ENCODE results near the gene PLK4.
"Not testable (repeated sequence)": the region's sequence is repeated elsewhere in the genome, so short reads cannot be mapped to it uniquely, and the experiment has no call there.

The PLK4 gene

DNA sequence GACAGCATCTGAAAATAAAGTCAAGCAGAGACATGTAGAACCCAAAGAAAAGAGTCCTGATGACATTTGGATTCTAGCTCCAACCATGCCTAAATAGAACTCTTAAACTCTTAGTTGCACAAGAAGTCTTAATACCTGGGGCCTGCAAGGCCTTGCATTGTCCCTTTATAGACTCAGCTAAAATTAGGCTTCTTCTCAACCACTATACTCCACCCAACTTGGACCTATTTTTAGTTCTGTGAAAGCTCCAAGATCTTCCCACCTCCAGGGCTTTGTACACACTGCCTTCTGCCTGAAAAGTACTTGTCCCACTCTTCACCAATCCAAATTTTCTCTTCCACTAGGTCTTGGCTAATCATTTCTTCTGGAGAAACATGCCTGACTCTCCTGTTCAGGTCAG, 36.5 kb downstream of the PLK4 start:
- no peak for DNase-seq

DNA sequence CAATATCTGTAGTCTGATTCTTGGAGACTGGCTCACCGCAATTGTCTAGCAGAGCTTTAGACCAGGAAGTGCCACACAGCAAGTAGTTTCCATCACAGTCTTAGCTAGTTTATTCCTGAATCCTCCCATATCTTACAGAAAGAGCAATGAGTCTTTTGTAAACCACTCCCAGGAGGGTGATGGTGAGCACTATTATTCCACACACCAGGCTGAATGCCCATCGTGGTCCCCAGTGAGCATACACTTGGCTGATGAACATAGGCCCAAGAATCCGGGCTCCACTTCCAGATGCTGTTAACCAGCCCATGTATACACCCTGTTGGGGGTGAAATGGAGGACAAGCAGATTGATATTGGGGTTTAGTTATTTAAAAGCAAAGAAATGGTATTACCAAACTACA, 39.8 kb downstream of the PLK4 start:
- no peak for DNase-seq

DNA sequence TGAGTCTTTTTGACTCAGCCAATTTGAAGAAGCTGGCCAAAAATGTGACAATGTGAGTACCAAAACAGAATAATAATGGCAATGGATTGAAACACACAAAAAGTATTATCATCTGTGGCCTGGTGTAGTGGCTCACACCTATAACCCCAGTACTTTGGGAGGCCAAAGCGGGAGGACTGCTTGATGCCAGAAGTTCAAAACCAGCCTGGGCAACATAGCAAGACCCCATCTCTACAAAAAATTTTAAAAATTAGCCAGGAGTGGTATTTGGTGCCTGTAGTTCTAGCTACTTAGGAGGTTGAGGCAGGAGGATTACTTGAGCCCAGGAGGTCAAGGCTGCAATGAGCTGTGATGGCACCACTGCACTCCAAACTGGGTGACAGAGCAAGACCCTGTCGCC, 41.5 kb downstream of the PLK4 start:
- no peak for DNase-seq

DNA sequence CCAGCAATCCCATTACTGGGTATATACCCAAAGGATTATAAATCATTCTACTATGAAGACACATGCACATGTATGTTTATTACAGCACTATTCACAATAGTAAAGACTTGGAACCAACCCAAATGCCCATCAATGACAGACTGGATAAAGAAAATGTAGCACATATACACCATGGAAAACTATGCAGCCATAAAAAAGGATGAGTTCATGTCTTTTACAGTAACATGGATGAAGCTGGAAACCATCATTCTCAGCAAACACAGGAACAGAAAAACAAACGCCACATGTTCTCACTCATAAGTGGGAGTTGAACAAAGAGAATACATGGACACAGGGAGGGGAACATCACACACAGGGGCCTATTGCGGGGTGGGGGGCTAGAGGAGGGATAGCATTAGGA, 45.0 kb downstream of the PLK4 start:
- DNase-seq: not testable (repeated sequence)

DNA sequence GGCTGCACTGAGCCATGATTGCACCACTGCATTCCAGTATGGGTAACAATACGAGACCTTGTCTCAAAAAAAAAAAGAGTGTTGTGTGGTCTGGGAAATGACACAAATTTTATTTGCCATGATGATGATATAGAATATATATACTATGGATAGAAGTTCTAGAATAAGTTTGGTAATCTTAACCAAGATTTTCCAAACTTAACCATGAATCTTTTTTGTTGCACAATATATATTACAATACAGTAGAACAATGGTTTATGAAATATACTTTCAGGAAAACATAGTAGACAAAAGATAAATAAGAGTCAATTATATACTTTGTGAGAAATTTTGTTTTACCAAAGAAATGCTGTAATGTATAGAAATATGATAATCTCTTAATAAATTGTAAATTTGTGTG, 49.5 kb downstream of the PLK4 start:
- DNase-seq: no peak

DNA sequence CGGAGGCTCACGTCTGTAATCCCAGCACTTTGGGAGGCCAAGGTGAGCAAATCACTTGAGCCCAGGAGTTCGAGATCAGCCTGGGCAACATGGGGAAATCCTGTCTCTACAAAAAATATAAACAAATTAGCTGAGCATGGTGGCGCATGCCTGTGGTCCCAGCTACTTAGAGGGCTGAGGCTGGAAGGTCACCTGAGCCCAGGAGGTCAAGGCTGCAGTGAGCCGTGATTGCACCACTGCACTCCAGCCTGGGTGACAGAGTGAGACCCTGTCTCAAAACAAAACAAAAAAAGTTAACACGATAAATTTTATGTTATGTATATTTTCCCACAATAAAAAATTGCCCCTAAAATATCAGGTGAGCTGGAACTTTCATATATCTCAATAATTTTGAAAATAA, 51.1 kb downstream of the PLK4 start:
- not testable (repeated sequence) for DNase-seq

DNA sequence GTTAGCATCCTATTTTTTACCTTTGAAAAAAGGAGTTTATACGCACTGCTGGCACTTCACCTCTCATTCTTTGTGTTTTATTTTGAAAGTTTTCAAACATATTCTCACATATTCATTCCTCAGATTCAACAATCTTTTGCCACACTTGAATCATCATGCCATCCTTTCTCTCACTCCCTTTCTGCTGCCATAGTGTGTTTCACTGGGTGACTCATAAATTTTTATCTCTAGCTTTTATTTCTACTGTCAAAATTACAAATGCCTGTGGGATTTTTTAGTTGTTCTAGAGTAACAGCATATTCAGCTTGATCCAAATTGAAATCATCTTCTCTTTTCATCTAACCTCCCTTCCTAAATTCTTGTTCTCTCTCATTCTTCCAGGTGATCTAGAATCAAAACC, 56.3 kb downstream of the PLK4 start:
- DNase-seq: no peak
